Measurements from ENCODE around the gene RAMP1.

RAMP1 gene

DNA sequence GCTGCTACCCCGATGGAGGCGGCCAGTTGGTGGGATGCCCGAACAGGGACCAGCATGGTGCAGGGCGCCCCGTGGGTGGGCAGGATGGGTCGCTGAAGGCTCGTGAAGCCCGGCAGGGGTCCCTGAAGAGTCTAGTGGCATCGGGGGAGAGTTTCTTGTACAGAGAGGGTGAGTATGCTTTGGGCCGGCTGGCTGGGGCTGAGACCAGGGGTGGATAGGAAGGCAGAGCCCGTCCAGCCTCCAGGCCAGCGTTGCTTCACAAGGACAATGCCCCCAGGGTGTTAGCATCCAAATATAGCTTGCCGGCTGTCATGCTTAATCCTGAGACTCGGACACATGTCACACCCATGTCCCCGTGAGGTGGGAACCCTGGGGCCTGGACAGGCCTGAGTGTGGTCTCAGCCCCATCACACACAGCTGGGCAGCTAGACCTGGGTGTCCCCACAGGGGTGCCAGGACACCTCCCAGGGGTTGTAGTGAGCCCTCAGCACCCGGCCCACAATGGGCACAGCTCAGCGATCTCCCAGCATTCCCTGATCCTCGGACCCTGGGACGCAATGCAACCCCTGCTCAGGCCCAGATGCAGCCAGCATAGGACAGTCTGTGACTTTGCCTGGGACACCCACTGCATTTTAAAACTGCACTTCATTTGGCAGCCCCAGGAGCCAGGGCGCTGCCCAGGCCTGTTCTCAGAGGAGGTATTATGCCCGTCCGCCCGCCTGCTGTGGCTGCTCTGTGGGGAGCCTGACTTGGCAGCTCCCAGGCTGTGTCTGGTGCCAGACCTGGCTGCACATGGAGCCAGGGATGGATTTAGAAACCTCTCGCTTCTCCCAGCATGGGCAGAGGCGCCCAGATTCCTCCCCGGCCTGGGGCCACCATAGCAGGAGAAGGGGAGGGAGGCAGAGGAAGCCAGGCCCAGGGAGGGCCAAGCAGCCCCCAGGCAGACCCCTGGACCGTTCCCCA lies 36.4 kb downstream of the RAMP1 start:
- DNase-seq (ENCODE audit: low read depth): no peak

DNA sequence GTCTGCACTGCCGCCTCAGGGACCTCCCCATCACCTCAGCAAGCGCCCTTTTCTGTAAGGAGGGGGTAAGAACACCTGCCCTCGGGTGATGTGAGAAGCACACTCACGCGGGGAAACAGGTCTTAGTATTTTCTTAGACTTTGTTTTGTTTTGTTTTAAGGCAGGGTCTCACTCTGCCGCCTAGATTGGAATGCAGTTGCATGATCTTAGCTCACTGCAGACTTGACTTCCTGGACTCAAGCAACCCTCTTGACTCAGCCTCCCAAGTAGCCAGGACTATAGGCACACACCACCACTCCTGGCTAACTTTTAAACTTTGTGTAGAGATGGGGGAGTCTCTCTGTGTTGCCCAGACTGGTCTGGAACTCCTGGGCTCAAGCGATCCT lies 37.1 kb downstream of the RAMP1 start:
- no peak for DNase-seq (ENCODE audit: low read depth)

DNA sequence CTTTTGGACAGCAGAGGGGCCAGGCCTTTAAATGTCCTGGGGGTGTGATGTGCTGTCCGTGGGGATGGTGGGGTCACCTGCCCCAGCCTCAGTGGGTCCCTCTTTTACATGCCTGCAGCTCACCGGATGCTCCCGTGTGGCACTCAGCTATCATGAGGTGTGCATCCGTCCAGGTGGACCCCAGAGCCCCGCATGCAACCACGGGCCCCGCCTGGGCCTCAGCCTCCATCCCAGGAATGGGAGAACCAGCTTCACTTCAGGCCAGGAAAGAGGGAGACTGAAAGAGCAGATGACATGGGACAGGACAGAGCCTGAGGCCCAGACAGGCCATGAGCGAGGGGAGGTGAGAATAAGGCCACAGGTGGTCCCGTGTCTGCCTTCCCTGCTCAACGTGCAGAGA lies 37.5 kb downstream of the RAMP1 start:
- DNase-seq (ENCODE audit: low read depth): no peak

DNA sequence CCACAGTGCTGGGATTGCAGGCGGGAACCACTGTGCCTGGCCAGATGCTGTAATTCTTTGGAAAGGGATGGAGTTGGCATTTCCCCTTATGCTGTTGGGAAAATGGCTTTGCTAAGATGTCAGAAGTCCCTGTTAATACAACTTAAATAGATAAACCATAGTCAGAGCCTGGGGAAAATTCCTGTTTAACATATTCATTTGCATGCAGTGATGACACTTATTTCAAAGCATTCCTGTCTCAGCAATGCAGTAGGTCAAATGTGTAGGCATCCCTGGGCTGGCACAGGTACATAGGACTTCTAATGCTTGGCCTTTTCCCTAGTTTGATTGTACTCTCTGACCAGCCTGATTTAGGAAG lies 38.6 kb downstream of the RAMP1 start:
- no peak for DNase-seq (ENCODE audit: low read depth)

DNA sequence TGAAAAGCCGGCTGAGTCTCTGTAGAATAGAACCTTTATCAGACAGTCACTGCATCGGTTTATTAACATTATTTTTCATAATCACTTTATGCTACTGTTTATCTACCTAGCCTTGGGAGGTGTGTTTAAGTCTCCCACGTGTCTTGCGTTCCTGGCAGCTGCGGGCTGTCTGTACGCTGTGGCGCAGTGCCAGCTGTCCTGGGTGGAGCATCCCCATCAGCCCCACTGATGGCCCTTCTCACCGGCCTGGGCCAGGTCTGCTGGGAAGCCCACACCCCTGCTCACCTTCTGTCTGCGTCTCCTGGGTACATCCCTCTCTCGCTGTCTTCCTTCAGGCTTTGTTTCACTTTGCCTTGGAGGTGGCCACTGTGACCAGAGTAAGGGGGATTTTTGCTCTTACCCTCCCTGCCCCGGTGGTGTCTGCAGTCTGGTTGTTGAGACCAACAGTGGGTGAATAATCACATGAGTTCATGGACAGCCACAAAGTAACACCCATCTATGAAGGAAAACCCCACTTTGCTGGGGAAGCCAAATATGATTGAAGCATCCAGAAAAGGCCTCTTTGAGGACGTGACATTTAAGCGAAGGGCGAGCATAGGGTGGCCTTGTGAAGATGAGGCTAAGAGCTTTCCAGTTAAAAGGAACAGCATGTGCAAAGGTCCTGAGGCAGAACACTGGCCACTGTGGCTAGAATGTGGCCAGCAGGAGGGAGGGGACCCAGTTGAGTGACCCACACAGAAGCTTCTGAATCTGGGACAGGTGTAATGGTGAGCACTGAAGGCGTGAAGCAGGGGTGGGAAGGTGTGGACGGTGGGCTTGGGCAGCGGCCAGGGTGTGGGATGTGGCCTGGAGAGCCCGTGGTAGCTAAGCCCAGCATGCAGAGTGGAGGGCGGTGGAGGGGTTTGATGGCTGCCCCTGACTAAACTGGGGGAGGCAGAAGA lies 41.7 kb downstream of the RAMP1 start:
- no peak for DNase-seq (ENCODE audit: low read depth)

DNA sequence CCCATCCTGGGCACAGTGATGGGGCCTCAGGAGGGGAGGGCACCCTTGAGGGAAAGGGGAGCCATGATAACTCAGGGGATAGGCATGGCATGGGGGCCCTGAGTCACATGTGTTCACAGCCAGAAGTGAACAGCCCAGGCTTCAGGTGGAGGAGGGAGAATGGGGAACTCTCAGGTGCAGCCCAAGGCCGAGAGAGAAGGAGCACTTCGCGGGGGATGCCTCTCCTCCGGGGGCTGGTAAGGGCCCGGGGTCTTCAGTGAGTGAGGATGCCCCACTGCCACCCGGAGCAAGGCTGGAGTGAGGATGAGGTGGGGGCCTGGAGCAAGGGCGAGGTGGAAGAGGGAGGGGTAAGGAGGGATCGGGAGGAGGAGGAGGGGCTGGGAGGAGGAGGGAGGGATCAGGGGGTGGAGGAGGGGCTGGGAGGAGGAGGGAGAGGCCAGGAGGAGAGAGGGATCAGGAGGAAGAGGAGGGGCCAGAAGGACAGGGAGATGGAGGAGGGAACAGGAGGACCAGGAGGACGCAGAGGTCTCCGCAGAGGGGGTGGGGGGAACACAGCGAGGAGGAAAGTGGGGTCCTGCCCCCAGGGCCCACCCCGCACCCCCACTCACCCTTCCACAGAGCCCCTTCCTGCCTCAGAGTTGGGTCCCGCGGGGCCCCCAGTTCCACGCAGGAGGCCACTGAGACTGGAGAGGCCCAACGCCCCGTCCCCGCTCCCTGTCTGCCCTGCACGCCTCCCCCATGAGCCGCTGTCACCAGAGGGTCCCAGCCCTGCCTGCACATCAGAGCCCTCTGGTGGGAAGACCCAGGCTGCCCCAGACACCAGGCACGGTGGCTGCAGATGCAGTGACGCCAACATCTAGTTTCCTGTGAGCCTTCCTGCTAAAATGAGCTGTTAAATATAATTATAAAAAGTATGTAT lies 42.8 kb downstream of the RAMP1 start:
- DNase-seq (ENCODE audit: low read depth): no peak

DNA sequence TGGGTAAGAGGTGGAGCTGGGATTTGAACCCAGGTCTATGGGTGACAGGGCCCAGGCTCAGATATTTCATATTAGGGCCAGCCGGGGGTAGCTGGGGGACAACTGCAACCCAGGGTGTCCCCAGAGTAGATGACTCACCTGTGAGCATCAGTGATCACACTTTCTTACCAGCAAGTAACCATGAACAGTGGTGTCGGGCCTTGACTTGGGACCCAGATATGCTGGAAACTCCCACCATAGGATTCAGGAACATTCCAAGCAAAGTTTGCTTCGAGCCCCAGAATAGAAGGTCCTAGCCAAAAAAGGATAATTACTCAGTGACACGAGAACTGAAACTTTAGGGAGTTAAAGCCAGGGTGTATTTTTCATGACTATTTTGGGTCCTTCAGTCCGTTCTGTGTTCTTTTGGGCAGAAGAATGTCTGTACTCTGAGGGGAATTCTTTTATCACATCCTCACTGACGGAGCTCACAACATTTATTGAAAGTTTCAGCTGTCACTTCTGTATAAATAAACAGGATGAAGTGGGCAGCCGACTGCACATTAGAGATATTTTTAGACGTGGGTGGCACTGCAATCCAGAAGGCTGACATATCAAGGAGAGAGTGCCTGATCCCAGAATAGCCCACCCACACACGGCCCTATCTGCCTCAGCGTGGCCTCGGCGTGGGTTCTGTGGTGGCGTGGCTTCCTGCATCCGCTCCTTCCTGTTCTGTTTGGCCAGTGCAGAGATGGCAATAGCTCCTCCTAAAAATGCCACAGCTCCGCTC lies 45.6 kb downstream of the RAMP1 start:
- peak; percentile 8 for DNase-seq (ENCODE audit: low read depth)

DNA sequence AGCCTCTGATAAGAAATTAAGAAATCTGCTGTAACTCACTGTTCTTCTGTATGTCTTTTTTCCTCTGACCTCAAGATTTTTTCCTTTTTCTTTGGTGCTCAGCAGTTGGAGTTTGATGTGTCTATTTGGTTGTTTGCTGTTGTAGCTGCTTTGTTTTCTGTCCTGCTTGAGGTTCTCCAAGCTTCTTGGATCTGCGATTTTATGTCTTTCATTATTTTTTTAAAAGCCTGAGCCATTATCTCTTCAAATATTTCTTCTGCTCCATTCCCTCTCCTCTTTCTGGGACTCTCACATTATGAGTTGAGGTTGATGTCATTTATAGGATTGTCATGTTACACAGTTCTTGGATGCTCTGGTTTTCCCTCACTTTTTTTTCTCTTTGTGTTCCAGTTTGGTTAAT lies 47.7 kb downstream of the RAMP1 start:
- no peak for DNase-seq (ENCODE audit: low read depth)

DNA sequence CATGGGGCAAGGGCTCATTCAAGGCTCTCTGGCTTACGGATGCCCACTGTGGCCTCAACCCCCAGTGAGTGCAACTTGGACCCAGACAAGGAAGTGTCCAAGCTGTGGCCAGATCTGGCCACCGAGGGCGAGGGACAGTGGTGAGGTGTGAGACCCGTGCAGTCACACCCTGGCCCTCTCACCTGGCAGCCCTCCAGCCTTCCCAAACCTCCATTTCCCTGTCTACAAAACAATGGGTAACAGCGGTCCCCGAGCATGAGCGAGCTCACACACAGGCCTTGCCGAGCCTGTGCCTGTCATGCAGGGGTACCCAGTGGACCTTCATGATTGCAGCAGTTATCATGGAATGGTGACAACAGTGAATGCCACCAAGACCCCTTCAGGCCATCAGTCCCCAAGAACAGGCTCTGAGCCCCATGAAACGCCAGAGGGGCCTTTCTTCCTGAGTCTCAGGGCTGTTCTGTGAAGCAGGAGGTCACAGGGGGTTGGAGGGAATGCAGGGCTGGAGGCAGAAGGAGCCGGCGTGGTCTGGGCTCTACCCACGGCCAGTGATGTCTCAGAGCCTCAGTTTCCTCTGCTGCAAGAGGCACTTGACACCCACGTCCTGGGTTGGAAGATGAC lies 49.8 kb downstream of the RAMP1 start:
- DNase-seq (ENCODE audit: low read depth): no peak

DNA sequence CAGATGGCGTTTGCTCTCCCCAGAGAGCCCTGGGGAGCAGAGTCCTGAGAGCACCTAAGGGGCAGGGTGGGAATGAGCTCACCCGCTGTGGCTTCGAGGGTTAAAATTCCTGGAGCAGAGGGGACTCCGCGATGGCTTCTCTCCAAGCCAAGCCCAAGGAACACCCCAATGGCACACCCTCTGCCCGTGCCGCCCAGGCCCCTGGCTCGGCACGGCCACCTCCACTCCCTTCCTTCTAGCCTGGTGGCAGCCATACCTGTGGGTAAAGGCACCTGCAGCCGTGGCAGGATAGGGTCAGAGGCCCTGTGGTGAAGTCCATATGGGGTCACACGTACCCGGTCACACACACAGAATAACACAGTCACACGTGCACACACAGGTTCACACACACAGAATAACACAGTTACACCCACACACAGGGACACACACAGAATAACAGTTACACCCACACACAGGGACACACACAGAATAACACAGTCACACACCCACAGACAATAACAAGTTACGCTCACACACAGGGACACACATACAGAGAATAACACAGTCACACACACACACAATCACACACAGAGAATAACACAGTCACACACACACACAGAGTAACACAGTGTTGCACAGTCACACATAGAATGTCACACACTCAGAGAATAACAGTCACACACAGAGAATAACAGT lies 50.5 kb downstream of the RAMP1 start:
- no peak for DNase-seq (ENCODE audit: low read depth)

DNA sequence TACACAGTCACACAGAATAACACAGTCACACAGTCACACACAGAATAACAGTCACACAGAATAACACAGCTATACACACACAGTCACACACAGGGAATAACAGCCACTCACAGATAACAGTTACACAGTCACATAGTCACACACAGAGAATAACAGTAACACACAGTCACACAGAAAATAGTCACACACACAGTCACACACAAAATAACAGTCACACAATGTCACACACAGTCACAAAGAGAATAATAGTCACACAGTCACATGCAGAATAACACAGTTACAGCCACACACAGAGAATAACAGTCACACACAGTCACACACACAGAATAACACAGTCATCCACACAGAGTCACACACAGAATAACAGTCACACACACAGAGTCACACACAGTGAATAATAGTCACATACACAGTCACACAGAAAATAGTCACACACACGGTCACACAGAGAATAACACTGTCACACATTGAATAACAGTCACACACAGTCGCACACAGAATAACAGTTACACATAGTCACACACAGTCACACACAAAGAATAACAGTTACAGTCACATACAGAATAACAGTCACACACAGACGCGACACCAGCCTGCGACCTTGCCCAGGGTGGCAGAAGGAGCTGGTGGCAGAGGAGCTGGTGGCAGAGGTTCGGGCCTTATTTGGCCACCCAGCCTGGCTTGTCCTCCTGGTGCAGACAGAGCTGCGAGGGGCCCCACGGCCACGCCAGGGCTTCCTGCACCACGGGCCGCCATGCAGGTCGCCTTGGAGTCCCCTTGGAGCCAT lies 51.3 kb downstream of the RAMP1 start:
- DNase-seq (ENCODE audit: low read depth): no peak

DNA sequence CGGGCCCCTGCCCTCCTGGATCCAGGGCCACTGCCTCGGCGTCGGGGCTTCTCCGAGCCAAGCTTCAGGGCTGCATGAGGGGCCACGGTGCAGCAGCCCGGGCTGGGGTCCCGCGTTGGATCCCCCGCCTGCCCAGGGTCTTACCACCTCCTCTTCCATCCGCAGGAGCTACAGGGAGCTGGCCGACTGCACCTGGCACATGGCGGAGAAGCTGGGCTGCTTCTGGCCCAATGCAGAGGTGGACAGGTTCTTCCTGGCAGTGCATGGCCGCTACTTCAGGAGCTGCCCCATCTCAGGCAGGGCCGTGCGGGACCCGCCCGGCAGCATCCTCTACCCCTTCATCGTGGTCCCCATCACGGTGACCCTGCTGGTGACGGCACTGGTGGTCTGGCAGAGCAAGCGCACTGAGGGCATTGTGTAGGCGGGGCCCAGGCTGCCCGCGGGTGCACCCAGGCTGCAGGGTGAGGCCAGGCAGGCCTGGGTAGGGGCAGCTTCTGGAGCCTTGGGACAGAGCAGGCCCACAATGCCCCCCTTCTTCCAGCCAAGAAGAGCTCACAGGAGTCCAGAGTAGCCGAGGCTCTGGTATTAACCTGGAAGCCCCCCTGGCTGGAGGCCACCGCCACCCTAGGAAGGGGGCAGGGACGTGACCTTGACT lies 52.1 kb downstream of the RAMP1 start:
- no peak for DNase-seq (ENCODE audit: low read depth)

DNA sequence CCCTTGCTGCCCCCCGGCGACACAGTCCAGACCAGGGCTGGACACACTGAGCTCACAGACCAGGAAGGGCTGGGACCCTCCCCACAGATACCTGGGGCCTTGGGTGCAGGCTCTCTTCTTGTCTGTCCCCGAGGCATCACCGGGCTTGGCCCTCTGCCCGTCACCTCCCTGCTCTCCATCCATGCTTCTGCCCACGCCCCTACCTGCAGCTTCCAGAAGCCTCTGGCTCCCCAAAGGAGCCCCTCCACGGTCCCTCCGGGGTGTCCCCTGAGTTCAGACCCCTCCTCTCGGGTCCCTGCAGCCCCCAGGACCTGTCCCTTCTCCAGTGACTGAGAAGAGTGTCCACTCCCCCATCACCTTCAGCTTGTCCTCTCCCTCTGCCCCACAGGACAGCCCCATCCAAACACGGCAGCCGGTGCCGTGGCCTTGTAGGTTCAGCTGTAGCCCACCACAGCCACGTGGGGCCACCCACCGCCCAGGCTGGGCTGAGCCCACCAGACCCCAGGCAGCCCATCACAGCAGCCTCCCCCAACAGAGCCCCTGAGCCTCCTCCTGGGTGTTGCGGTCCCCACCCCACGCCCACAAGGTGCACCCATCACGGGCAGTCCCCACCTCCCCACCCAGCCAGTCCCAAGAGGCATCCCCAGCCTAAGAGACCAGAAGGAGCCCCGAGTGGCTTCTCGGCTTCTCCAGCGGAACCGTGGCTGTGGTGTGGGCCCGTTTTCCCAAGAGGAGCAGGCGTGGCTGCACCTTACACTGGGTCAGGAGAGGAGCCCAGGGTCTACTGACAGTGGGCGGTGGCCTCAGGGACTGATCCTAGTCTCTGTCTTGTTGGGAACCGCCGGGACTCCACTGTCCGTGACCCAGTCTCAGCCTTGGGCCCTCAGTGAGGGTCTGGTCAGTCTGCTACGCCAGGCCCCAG lies 53.1 kb downstream of the RAMP1 start:
- no peak for DNase-seq (ENCODE audit: low read depth)

DNA sequence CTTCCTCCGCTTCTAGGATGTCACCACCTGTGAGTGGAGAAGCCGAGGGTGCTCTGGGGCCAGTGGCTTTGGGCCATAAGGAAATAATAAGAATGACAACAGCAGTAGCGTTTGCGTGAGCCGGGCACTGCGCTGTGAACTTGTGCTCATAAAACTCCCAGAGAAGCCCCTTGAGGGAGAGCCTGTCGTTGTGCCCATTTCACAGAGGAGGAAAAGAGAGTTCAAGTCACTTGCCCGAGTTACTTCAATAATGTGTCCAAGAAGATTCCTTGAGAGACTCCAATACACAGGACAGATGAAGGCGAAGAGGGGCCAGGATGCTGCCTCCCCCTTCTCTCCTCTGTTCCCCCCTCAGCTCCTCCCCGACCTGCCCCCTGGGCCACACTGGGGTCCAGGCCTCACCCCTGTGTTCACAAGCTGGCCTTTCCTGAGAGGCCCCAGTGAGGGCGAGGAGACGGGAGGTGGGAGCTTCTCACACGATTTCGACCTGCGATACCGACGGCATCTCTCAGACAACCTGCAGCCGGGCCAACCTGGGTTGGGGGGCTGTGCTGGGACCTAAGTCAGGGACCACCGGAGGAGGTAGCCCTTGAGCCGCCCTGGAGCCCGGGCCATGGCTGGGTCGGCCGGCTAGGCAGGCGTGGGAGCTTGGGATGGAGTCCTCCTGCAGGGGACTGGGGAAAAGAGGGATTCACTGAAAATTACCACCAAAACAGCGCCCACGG lies 53.9 kb downstream of the RAMP1 start:
- no peak for DNase-seq (ENCODE audit: low read depth)

DNA sequence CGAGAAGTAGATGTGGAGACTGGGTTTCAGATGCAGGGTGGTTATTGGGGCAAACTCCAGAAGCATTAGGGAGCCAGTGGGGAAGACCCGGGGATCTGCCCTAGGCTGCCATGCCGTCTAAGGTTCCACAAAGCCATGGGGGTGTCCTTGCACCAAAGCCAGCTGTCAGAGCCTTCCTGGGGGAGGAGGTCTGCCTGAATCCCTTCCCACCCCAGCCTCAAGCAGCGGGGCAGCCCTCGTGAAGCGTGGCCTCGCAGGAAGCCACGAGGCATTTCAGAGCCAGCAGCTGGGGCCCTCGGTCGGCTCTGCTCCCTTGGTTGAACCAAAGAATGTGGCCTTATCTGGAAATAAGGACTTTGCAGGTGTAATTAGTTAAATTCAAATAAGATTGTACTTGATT lies 56.2 kb downstream of the RAMP1 start:
- DNase-seq (ENCODE audit: low read depth): no peak

DNA sequence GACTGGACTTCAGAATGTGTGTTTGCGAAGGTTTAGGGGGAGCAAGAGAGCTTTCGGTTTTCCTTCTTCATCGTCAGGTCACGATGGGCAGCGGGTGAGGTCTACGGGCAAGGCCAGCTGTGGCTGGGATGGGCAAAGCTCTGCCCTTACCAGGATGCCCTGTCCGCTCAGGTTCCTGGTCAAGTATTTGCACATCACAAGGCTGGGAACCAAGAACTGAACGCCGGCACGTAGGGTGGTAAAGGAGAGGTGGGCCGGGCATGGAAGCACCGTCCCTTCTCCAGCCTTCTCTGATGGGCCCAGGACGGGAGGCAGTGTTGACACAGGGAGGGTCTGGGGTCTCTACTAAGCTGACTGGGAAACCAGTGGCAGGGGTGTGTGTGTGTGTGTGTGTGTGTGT lies 56.9 kb downstream of the RAMP1 start:
- no peak for DNase-seq (ENCODE audit: low read depth)
